ENCODE results near the gene ALLC. TPM values are rescaled to one million over a fixed set of nuclear protein-coding genes. Genes with fewer than 3 reads are reported as not detected.

The ALLC gene
- total and polyA plus RNA-seq, 11 donors, result not detected

- H3K27me3 ChIP-seq, result peaks cover 0 to 3% (median 0%) of the 10 kb centered on the region in 9 donors
- ATAC-seq (no peak), DNase-seq (no peak)
- intact Hi-C loops (cut with DNase I), result no loop called here
- peaks cover 0 to 27% (median 8%) of the 10 kb centered on the region in 12 donors for H3K4me1 ChIP-seq
- no peaks in the 10 kb centered on the region for H3K9me3 ChIP-seq
- 72 to 87% (median 80%) methylated on average over 5 to 6 of the region's 6 CpGs for WGBS, 4 donors
- TF ChIP-seq CTCF (IDR thresholded peaks at IDR 0.05), result no peak
- no peak for TF ChIP-seq POLR2A (IDR thresholded peaks at IDR 0.05)
- H3K36me3 ChIP-seq, result no peaks in the 10 kb centered on the region
- no peak overlapping the region for H3K4me3 ChIP-seq
- no peak overlapping the region for H3K27ac ChIP-seq
These were observed 4.2 kb downstream of the ALLC start for GRCh38 chr2:3662239-3662638.

GRCh38 chr2:3664118-3664517, 6.1 kb downstream of the ALLC start:
- H3K36me3 ChIP-seq, result no peaks in the 10 kb centered on the region
- H3K4me1 ChIP-seq, result peaks cover 0 to 11% (median 3%) of the 10 kb centered on the region in 12 donors
- no peak overlapping the region for H3K27ac ChIP-seq
- TF ChIP-seq CTCF (IDR thresholded peaks at IDR 0.05) (no peak), POLR2A (IDR thresholded peaks at IDR 0.05) (no peak)
- H3K9me3 ChIP-seq, result no peaks in the 10 kb centered on the region
- peaks cover 0 to 5% (median 0%) of the 10 kb centered on the region in 9 donors for H3K27me3 ChIP-seq
- intact Hi-C loops (cut with DNase I), result no loop called here
- DNase-seq, result no peak
- ATAC-seq, result no peak
- WGBS, 4 donors, result 52 to 77% (median 68%) methylated on average over 3 of the region's 3 CpGs
- H3K4me3 ChIP-seq, result no peak overlapping the region

- H3K27me3 ChIP-seq, result peaks cover 0 to 5% (median 0%) of the 10 kb centered on the region in 9 donors
- intact Hi-C loops (cut with DNase I), result no loop called here
- no peak for DNase-seq
These were observed 6.9 kb downstream of the ALLC start for GRCh38 chr2:3664925-3665324.

More at GRCh38 chr2:3664925-3665324, 6.9 kb downstream of the ALLC start:
- TF ChIP-seq POLR2A (IDR thresholded peaks at IDR 0.05) (no peak), CTCF (IDR thresholded peaks at IDR 0.05) (no peak)
- 87 to 88% (median 88%) methylated on average over 8 of the region's 8 CpGs for WGBS, 4 donors
- H3K4me1 ChIP-seq, result peaks cover 0 to 9% (median 0%) of the 10 kb centered on the region in 12 donors
- H3K9me3 ChIP-seq, result no peaks in the 10 kb centered on the region
- H3K4me3 ChIP-seq, result no peak overlapping the region
- ATAC-seq, result no peak
- H3K27ac ChIP-seq, result no peak overlapping the region
- no peaks in the 10 kb centered on the region for H3K36me3 ChIP-seq
